Activated CD4-positive, alpha-beta memory T cell treated with anti-CD3 and anti-CD28 coated beads for 36 hours (primary cell): ENCODE data around the gene CFAP126. TPM values are rescaled to one million over a fixed set of nuclear protein-coding genes. Genes with fewer than 3 reads are reported as not detected.
"Not testable (repeated sequence)": the region's sequence is repeated elsewhere in the genome, so short reads cannot be mapped to it uniquely, and the experiment has no call there.

Experiments
- CTCF ChIA-PET: fragments of 350-600 bp; sonication (Branson Sonifier 250); formaldehyde crosslinking; loops from one replicate; lab custom pipeline; 2021; ENCODE audit warnings: antibody characterized with exemption, inconsistent platforms; lab: Charles Lee
- POLR2A ChIA-PET: fragments of 350-600 bp; sonication (Branson Sonifier 250); formaldehyde crosslinking; loops from one replicate; lab custom pipeline; 2021; ENCODE audit warnings: antibody characterized with exemption; lab: Charles Lee
- DNase-seq: peaks from one replicate; pipeline ENCODE4 v3.0.0-alpha.2; 2020
- H3K27ac Mint-ChIP-seq: one replicate; pipeline ENCODE4 v1.8.0; 2021; ENCODE audit warnings: mixed read lengths
- H3K27me3 Mint-ChIP-seq: one replicate; pipeline ENCODE4 v1.8.0; 2021; ENCODE audit warnings: mixed read lengths
- H3K36me3 Mint-ChIP-seq: one replicate; pipeline ENCODE4 v1.8.0; 2021; ENCODE audit warnings: mixed read lengths
- H3K4me1 Mint-ChIP-seq: one replicate; pipeline ENCODE4 v1.8.0; 2021; ENCODE audit warnings: low read depth, mixed read lengths
- H3K4me3 Mint-ChIP-seq: one replicate; pipeline ENCODE4 v1.8.0; 2021; ENCODE audit warnings: mild to moderate bottlenecking, mixed read lengths
- H3K9me3 Mint-ChIP-seq: one replicate; pipeline ENCODE4 v1.8.0; 2021; ENCODE audit warnings: mixed read lengths
- intact Hi-C: fragments of 100-400 bp; cut with micrococcal nuclease; formaldehyde crosslinking; loops from one replicate; pipeline ENCODE4 v1.15.1; 2023
- total RNA-seq, 2 experiments: library from RNA; stranded (reverse); gene quantifications; one replicate each; pipeline ENCODE4 v1.2.3, GENCODE V29; 2021

CFAP126 gene
- total RNA-seq, 2 experiments from 2014 or later: 0.29 TPM; not detected in 1

- H3K27me3 Mint-ChIP-seq: no peaks in the 10 kb centered on the region
Observed at GRCh38 chr1:161342177-161342576, 25.5 kb downstream of the CFAP126 start.

GRCh38 chr1:161335796-161336195, 31.9 kb downstream of the CFAP126 start:
- H3K27ac Mint-ChIP-seq: no peak overlapping the region
- no peaks in the 10 kb centered on the region for H3K4me1 Mint-ChIP-seq
- no peak for DNase-seq
- no peak overlapping the region for H3K4me3 Mint-ChIP-seq
- intact Hi-C loops: no loop called here
- H3K9me3 Mint-ChIP-seq: no peaks in the 10 kb centered on the region
- no peaks in the 10 kb centered on the region for H3K27me3 Mint-ChIP-seq
- POLR2A ChIA-PET: no interaction called here
- peaks cover 34% of the 10 kb centered on the region for H3K36me3 Mint-ChIP-seq
- CTCF ChIA-PET: no interaction called here

More at GRCh38 chr1:161342177-161342576, 25.5 kb downstream of the CFAP126 start:
- Mint-ChIP-seq H3K36me3 (peaks cover 31% of the 10 kb centered on the region), H3K4me1 (no peaks in the 10 kb centered on the region), H3K4me3 (no peak overlapping the region), H3K27ac (no peak overlapping the region), H3K9me3 (no peaks in the 10 kb centered on the region)
- ChIA-PET POLR2A (no interaction called here), CTCF (interaction anchor here (0.6 to 0.7 kb wide), 2 partner anchors 40 to 51 kb away, joined by 3 read pairs; no protein-coding TSS in a partner anchor)
- DNase-seq: no peak
- intact Hi-C loops: no loop called here

- CTCF ChIA-PET: interaction anchor here (1.2 kb wide), 1 partner anchor 123 kb away, joined by 3 read pairs; no protein-coding TSS in a partner anchor
- H3K4me3 Mint-ChIP-seq: no peak overlapping the region
- peaks cover 40% of the 10 kb centered on the region for H3K36me3 Mint-ChIP-seq
- no peaks in the 10 kb centered on the region for H3K9me3 Mint-ChIP-seq
- DNase-seq: no peak
- POLR2A ChIA-PET: no interaction called here
- no peak overlapping the region for H3K27ac Mint-ChIP-seq
- intact Hi-C loops: no loop called here
- H3K4me1 Mint-ChIP-seq: no peaks in the 10 kb centered on the region
- H3K27me3 Mint-ChIP-seq: no peaks in the 10 kb centered on the region
Observed at GRCh38 chr1:161333166-161333565, 34.5 kb downstream of the CFAP126 start.

DNA sequence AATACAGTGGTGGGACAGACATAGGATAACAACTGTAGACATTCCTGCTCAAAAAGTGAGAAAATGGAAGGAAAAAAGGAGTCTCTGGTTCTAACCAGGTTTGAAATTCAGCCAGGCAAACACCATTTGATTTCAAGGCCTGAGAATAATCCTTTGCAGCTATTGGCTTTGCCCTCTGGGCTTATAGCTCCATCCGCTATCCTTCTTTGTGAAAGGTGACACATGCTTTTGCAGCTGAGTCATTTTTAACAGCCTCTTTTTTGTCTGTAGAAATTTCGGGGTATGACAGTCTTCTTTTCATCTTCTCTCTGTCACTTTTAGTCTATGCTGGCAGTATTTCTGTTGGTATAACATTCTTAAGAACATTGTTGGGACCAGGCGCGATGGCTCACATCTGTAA, 37.3 kb downstream of the CFAP126 start:
- H3K4me1 Mint-ChIP-seq: no peaks in the 10 kb centered on the region
- no peak overlapping the region for H3K27ac Mint-ChIP-seq
- no peak overlapping the region for H3K4me3 Mint-ChIP-seq
- CTCF ChIA-PET: no interaction called here
- H3K27me3 Mint-ChIP-seq: no peaks in the 10 kb centered on the region
- peaks cover 35% of the 10 kb centered on the region for H3K36me3 Mint-ChIP-seq
- POLR2A ChIA-PET: no interaction called here
- intact Hi-C loops: no loop called here
- H3K9me3 Mint-ChIP-seq: no peaks in the 10 kb centered on the region
- no peak for DNase-seq

GRCh38 chr1:161324020-161324419, 43.7 kb downstream of the CFAP126 start:
- no peak for DNase-seq
- peaks cover 14% of the 10 kb centered on the region for H3K36me3 Mint-ChIP-seq
- no peak overlapping the region for H3K4me3 Mint-ChIP-seq
- POLR2A ChIA-PET: no interaction called here
- no peak overlapping the region for H3K27ac Mint-ChIP-seq
- H3K27me3 Mint-ChIP-seq: no peaks in the 10 kb centered on the region
- intact Hi-C loops: no loop called here
- peaks cover 5% of the 10 kb centered on the region for H3K4me1 Mint-ChIP-seq
- no peaks in the 10 kb centered on the region for H3K9me3 Mint-ChIP-seq
- CTCF ChIA-PET: interaction anchor here (1.4 kb wide), 1 partner anchor 58 kb away, joined by 5 read pairs; no protein-coding TSS in a partner anchor

DNA sequence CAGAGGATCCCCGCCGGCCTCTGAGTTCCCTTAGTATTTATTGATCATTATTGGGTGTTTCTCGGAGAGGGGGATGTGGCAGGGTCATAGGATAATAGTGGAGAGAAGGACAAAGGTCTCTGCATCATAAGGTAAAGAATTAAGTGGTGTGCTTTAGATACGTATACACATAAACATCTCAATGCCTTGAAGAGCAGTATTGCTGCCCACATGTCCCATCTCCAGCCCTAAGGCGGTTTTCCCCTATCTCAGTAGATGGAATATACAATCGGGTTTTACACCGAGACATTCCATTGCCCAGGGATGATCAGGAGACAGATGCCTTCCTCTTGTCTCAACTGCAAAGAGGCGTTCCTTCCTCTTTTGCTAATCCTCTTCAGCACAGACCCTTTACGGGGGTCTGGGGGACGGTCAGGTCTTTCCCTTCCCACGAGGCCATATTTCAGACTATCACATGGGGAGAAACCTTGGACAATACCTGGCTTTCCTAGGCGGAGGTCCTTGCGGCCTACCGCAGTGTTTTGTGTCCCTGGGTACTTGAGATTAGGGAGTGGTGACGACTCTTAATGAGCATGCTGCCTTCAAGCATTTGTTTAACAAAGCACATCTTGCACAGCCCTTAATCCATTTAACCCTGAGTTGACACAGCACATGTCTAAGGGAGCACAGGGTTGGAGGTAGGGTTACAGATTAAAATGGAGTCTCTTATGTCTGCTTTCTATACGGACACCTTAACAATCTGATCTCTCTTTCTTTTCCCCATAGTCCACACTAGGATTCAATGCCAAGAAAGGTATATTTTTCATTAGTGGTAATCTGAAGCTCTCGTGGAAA, 51.6 kb downstream of the CFAP126 start:
- H3K36me3 Mint-ChIP-seq, H3K9me3 Mint-ChIP-seq, H3K27ac Mint-ChIP-seq, POLR2A ChIA-PET, DNase-seq, CTCF ChIA-PET, H3K27me3 Mint-ChIP-seq: not testable (repeated sequence)
- intact Hi-C loops: loop anchor here (2.0 kb wide), 1 partner anchor 113 kb away; the partner anchor contains the start of gene NDUFS2
- Mint-ChIP-seq H3K4me1 (peaks cover 20% of the 10 kb centered on the region), H3K4me3 (peak overlapping the region; percentile 96)

Other genes starting within 250 kb of the CFAP126 start
- gene PFDN2, start 249.8 kb downstream of the CFAP126 start, total RNA-seq: 100 to 1,000 TPM; 152 to 155 TPM
- 10 to 100 TPM; 65.2 to 66.5 TPM for gene NIT1, start 249.8 kb downstream of the CFAP126 start, total RNA-seq
- gene DEDD, start 235.2 kb downstream of the CFAP126 start, total RNA-seq: 10 to 100 TPM; 35.0 to 40.2 TPM
- gene UFC1, start 213.9 kb downstream of the CFAP126 start, total RNA-seq: 10 to 100 TPM; 87.7 to 91.0 TPM
- gene USP21, start 208.4 kb downstream of the CFAP126 start, total RNA-seq: 10 to 100 TPM; 25.4 to 28.6 TPM
- 10 to 100 TPM; 27.0 to 30.7 TPM for gene PPOX, start 201.4 kb downstream of the CFAP126 start, total RNA-seq
- 10 to 100 TPM; 46.3 to 50.9 TPM for gene B4GALT3, start 190.4 kb downstream of the CFAP126 start, total RNA-seq
- gene ADAMTS4, start 168.8 kb downstream of the CFAP126 start, total RNA-seq: 1 to 10 TPM; 2.3 to 3.0 TPM
- 100 to 1,000 TPM in 1 of 2 experiments, 10 to 100 TPM in 1; 98.3 to 103 TPM for gene NDUFS2, start 165.5 kb downstream of the CFAP126 start, total RNA-seq
- gene FCER1G, start 152.6 kb downstream of the CFAP126 start, total RNA-seq: 1 to 10 TPM in 1 of 2 experiments, under 1 TPM in 1; 0.99 to 2.0 TPM
- not detected for gene APOA2, start 144.2 kb downstream of the CFAP126 start, total RNA-seq
- gene TOMM40L, start 141.8 kb downstream of the CFAP126 start, total RNA-seq: 10 to 100 TPM; 14.8 to 15.4 TPM
- gene NR1I3, start 129.7 kb downstream of the CFAP126 start, total RNA-seq: not detected
- gene PCP4L1, start 109.1 kb downstream of the CFAP126 start, total RNA-seq: under 1 TPM in 1 of 2 experiments, not detected in 1; 0.22 TPM
- 1 to 10 TPM; 3.7 to 5.8 TPM for gene MPZ, start 57.9 kb downstream of the CFAP126 start, total RNA-seq
- gene SDHC, start 53.5 kb downstream of the CFAP126 start, total RNA-seq: 100 to 1,000 TPM; 212 to 215 TPM
- under 1 TPM in 1 of 2 experiments, not detected in 1; 0.14 TPM for gene FCGR2A, start 137.6 kb upstream of the CFAP126 start, total RNA-seq
- gene HSPA6, start 156.7 kb upstream of the CFAP126 start, total RNA-seq: under 1 TPM; 0.48 to 0.53 TPM
- not detected for gene FCGR3A, start 181.9 kb upstream of the CFAP126 start, total RNA-seq